ENCODE data around the gene CALHM3. TPM values are rescaled to one million over a fixed set of nuclear protein-coding genes. Genes with fewer than 3 reads are reported as not detected.
A peak's percentile ranks its signal among the peaks of the same experiment; 100 is the strongest.

CALHM3 gene
- total RNA-seq, 1 experiment from 2014 or later: 0.13 TPM

DNA sequence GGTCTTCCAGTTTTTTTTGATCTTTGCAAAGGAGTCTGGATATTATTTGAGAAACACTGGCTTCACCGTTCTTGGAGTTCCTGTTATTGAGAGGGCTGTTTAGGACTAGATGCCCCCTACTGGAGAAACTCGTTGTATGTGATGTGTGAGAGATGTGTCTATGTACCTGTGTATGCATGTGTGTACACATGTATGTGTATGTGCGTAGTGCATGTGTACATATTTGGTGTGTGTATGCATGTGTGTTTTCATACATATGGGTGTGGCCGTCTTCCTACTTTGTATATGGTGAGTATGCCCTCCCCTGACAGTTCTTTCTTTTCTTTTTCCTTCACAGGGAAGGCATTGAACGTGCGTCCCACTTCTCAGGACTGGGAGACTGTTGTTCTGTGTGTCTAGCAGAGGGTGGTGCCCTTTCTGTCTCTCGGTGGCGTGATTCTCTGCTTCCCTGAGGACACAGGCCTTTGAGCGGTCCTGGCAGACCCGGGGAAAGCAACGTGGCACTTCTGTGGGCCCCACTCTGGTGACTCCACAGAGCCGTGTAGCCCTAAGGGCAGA lies 3.0 kb upstream of the CALHM3 start:
- Mint-ChIP-seq H3K36me3 (no peaks in the 10 kb centered on the region), H3K27ac (no peak overlapping the region), H3K27me3 (ENCODE audit: low read depth) (no peaks in the 10 kb centered on the region; the same call in 1 of the 2 replicates), H3K9me3 (no peaks in the 10 kb centered on the region), H3K4me1 (no peaks in the 10 kb centered on the region), H3K4me3 (no peak overlapping the region)
- DNase-seq (ENCODE audit: low spot score) (no peak), ATAC-seq (peak; percentile 48)
- CTCF ChIA-PET: no interaction called here
- TF ChIP-seq TP53 (CRISPR knock-in tag; IDR thresholded peaks at IDR 0.05) (no peak), JAZF1 (CRISPR knock-in tag; IDR thresholded peaks at IDR 0.05) (no peak), FOXK1 (CRISPR knock-in tag; IDR thresholded peaks at IDR 0.05) (no peak), NR3C1 (CRISPR knock-in tag; conservative IDR thresholded peaks at IDR 0.05; ENCODE audit: low read depth) (no peak), ZNF219 (CRISPR knock-in tag; IDR thresholded peaks at IDR 0.05; ENCODE audit: borderline replicate concordance) (no peak)
- TF ChIP-seq, protein P1, sequence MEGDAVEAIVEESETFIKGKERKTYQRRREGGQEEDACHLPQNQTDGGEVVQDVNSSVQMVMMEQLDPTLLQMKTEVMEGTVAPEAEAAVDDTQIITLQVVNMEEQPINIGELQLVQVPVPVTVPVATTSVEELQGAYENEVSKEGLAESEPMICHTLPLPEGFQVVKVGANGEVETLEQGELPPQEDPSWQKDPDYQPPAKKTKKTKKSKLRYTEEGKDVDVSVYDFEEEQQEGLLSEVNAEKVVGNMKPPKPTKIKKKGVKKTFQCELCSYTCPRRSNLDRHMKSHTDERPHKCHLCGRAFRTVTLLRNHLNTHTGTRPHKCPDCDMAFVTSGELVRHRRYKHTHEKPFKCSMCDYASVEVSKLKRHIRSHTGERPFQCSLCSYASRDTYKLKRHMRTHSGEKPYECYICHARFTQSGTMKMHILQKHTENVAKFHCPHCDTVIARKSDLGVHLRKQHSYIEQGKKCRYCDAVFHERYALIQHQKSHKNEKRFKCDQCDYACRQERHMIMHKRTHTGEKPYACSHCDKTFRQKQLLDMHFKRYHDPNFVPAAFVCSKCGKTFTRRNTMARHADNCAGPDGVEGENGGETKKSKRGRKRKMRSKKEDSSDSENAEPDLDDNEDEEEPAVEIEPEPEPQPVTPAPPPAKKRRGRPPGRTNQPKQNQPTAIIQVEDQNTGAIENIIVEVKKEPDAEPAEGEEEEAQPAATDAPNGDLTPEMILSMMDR (IDR thresholded peaks at IDR 0.05): peak; percentile 39; the same call in 1 of the 2 replicates
- POLR2A ChIA-PET: no interaction called here

DNA sequence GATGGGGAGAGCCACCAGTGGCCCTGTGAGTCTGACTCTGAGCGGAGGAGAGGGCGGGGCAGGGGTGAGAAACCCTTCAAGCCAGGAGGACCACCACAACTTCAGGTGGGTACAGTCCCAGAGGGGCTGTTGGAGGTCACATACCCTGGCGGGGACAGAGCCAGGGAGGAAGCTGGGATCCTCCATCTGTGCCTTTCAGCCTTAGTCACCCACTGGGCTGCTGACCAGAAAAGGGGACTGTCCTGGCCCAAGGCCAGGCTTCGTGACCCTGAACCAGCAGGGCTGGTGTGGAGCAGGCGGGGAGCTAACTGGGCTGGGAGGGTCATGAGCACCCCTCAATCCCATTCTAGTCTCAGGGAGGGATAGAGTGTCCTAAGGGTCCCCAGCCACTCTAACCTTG lies 1.5 kb upstream of the CALHM3 start:
- POLR2A ChIA-PET: no interaction called here

More for the DNA sequence above, 1.5 kb upstream of the CALHM3 start:
- Mint-ChIP-seq H3K4me1 (peaks cover 7% of the 10 kb centered on the region), H3K36me3 (no peaks in the 10 kb centered on the region), H3K27ac (no peak overlapping the region), H3K4me3 (no peak overlapping the region), H3K9me3 (no peaks in the 10 kb centered on the region), H3K27me3 (ENCODE audit: low read depth) (no peaks in the 10 kb centered on the region; the same call in 1 of the 2 replicates)
- DNase-seq (ENCODE audit: low spot score) (no peak), ATAC-seq (no peak)
- CTCF ChIA-PET: interaction anchor here (0.8 to 1.1 kb wide), 3 partner anchors 15 to 112 kb away, joined by 3 to 4 read pairs (median 3); no protein-coding TSS in a partner anchor
- no peak for TF ChIP-seq NFYB (CRISPR knock-in tag; conservative IDR thresholded peaks at IDR 0.05; ENCODE audit: low read depth)
- TF ChIP-seq MXD4 (CRISPR knock-in tag; IDR thresholded peaks at IDR 0.05; ENCODE audit: borderline replicate concordance): no peak
- TF ChIP-seq, protein P2, sequence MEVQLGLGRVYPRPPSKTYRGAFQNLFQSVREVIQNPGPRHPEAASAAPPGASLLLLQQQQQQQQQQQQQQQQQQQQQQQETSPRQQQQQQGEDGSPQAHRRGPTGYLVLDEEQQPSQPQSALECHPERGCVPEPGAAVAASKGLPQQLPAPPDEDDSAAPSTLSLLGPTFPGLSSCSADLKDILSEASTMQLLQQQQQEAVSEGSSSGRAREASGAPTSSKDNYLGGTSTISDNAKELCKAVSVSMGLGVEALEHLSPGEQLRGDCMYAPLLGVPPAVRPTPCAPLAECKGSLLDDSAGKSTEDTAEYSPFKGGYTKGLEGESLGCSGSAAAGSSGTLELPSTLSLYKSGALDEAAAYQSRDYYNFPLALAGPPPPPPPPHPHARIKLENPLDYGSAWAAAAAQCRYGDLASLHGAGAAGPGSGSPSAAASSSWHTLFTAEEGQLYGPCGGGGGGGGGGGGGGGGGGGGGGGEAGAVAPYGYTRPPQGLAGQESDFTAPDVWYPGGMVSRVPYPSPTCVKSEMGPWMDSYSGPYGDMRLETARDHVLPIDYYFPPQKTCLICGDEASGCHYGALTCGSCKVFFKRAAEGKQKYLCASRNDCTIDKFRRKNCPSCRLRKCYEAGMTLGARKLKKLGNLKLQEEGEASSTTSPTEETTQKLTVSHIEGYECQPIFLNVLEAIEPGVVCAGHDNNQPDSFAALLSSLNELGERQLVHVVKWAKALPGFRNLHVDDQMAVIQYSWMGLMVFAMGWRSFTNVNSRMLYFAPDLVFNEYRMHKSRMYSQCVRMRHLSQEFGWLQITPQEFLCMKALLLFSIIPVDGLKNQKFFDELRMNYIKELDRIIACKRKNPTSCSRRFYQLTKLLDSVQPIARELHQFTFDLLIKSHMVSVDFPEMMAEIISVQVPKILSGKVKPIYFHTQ (CRISPR knock-in tag; IDR thresholded peaks at IDR 0.05): no peak
- no peak for TF ChIP-seq ZNF219 (CRISPR knock-in tag; IDR thresholded peaks at IDR 0.05; ENCODE audit: borderline replicate concordance)
- TF ChIP-seq ZBTB21 (CRISPR knock-in tag; IDR thresholded peaks at IDR 0.05; ENCODE audit: borderline replicate concordance): no peak
- no peak for TF ChIP-seq NR1H2 (CRISPR knock-in tag; IDR thresholded peaks at IDR 0.05)
- TF ChIP-seq, protein P3, sequence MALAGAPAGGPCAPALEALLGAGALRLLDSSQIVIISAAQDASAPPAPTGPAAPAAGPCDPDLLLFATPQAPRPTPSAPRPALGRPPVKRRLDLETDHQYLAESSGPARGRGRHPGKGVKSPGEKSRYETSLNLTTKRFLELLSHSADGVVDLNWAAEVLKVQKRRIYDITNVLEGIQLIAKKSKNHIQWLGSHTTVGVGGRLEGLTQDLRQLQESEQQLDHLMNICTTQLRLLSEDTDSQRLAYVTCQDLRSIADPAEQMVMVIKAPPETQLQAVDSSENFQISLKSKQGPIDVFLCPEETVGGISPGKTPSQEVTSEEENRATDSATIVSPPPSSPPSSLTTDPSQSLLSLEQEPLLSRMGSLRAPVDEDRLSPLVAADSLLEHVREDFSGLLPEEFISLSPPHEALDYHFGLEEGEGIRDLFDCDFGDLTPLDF (CRISPR knock-in tag; IDR thresholded peaks at IDR 0.05): no peak
- TF ChIP-seq, protein P4, sequence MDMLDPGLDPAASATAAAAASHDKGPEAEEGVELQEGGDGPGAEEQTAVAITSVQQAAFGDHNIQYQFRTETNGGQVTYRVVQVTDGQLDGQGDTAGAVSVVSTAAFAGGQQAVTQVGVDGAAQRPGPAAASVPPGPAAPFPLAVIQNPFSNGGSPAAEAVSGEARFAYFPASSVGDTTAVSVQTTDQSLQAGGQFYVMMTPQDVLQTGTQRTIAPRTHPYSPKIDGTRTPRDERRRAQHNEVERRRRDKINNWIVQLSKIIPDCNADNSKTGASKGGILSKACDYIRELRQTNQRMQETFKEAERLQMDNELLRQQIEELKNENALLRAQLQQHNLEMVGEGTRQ (CRISPR knock-in tag; IDR thresholded peaks at IDR 0.05): no peak
- TF ChIP-seq RORB (CRISPR knock-in tag; IDR thresholded peaks at IDR 0.05): no peak
- no peak for TF ChIP-seq NFE2L1 (CRISPR knock-in tag; IDR thresholded peaks at IDR 0.05)
- no peak for TF ChIP-seq TP53 (CRISPR knock-in tag; IDR thresholded peaks at IDR 0.05)
- TF ChIP-seq, protein P5, sequence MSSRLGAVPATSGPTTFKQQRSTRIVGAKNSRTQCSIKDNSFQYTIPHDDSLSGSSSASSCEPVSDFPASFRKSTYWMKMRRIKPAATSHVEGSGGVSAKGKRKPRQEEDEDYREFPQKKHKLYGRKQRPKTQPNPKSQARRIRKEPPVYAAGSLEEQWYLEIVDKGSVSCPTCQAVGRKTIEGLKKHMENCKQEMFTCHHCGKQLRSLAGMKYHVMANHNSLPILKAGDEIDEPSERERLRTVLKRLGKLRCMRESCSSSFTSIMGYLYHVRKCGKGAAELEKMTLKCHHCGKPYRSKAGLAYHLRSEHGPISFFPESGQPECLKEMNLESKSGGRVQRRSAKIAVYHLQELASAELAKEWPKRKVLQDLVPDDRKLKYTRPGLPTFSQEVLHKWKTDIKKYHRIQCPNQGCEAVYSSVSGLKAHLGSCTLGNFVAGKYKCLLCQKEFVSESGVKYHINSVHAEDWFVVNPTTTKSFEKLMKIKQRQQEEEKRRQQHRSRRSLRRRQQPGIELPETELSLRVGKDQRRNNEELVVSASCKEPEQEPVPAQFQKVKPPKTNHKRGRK (CRISPR knock-in tag; IDR thresholded peaks at IDR 0.05; ENCODE audit: borderline replicate concordance): no peak
- no peak for TF ChIP-seq KAT7 (CRISPR knock-in tag; IDR thresholded peaks at IDR 0.05; ENCODE audit: borderline replicate concordance)
- TF ChIP-seq GABPB1 (CRISPR knock-in tag; IDR thresholded peaks at IDR 0.05): no peak
- TF ChIP-seq TEAD1 (CRISPR knock-in tag; IDR thresholded peaks at IDR 0.05): no peak
- no peak for TF ChIP-seq ELF4 (CRISPR knock-in tag; IDR thresholded peaks at IDR 0.05; ENCODE audit: low read depth)
- no peak for TF ChIP-seq NR3C1 (CRISPR knock-in tag; conservative IDR thresholded peaks at IDR 0.05; ENCODE audit: low read depth)
- TF ChIP-seq SMAD4 (CRISPR knock-in tag; IDR thresholded peaks at IDR 0.05): no peak
- TF ChIP-seq ATF1 (CRISPR knock-in tag; IDR thresholded peaks at IDR 0.05): no peak

Measured in WTC11 (cell line).